ENCODE results near the gene ANKIB1. TPM values are rescaled to one million over a fixed set of nuclear protein-coding genes. Genes with fewer than 3 reads are reported as not detected.

Gene ANKIB1
- total and polyA plus RNA-seq, 11 donors = 9.0 to 67.9 (median 43.4) TPM

DNA sequence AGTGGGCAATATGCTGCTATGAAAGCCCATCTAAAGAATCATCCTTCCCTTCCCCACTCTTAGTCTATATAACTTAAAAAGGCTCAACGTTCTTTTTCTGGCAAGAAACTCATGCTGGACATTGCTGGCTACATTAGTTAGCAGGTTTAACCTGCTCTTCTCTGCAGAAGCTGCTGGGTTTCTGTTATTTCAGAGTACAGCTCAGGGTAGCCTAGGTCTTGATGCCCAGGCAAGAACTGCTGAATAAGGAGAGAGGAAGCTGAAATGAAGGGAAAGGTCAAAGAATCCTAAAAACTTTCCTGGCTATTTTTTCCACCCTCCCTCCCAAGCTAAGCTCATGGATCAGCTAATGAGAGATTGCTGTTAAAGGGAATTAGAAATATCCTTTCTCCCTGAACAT is 79.4 kb downstream of the ANKIB1 start:
- Histone ChIP-seq H3K4me3 (no peak overlapping the region), H3K36me3 (peaks cover 0 to 35% (median 13%) of the 10 kb centered on the region in 9 donors), H3K9me3 (no peaks in the 10 kb centered on the region), H3K27me3 (no peaks in the 10 kb centered on the region), H3K27ac (no peak overlapping the region), H3K4me1 (peaks cover 0 to 13% (median 2%) of the 10 kb centered on the region in 12 donors)
- intact Hi-C loops (cut with DNase I) = no loop called here
- 26 to 41% (median 34%) methylated on average over 1 of the region's 1 CpG for WGBS, 4 donors
- DNase-seq (no peak), ATAC-seq (no peak)
- no peak for TF ChIP-seq POLR2A (IDR thresholded peaks at IDR 0.05)
- TF ChIP-seq, protein P1, sequence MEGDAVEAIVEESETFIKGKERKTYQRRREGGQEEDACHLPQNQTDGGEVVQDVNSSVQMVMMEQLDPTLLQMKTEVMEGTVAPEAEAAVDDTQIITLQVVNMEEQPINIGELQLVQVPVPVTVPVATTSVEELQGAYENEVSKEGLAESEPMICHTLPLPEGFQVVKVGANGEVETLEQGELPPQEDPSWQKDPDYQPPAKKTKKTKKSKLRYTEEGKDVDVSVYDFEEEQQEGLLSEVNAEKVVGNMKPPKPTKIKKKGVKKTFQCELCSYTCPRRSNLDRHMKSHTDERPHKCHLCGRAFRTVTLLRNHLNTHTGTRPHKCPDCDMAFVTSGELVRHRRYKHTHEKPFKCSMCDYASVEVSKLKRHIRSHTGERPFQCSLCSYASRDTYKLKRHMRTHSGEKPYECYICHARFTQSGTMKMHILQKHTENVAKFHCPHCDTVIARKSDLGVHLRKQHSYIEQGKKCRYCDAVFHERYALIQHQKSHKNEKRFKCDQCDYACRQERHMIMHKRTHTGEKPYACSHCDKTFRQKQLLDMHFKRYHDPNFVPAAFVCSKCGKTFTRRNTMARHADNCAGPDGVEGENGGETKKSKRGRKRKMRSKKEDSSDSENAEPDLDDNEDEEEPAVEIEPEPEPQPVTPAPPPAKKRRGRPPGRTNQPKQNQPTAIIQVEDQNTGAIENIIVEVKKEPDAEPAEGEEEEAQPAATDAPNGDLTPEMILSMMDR (IDR thresholded peaks at IDR 0.05) = no peak

DNA sequence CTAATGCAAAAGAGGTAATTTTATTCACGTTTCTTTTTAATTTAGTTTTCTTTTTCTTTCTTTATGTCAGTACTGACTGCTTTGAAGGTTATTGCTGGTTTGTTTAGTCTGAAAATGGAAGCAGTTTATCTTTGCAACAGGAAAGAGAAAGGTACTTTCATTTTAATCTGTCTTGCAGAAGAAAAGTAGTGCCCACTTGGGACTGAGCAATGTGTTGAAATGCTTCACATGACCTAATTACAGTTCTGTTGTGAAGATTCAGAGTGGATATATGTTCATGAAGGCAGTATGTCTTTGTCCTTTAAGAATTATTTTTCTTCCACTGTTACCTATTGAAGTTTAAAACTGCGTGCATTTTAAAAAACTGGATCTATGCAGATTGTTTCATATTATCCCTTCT is 80.1 kb downstream of the ANKIB1 start:
- no peak for ATAC-seq
- Histone ChIP-seq H3K9me3 (no peaks in the 10 kb centered on the region), H3K27me3 (no peaks in the 10 kb centered on the region), H3K27ac (no peak overlapping the region), H3K4me1 (peaks cover 0 to 13% (median 2%) of the 10 kb centered on the region in 12 donors), H3K36me3 (peaks cover 0 to 28% (median 9%) of the 10 kb centered on the region in 9 donors), H3K4me3 (no peak overlapping the region)
- DNase-seq = no peak
- intact Hi-C loops (cut with DNase I) = no loop called here
- TF ChIP-seq POLR2A (IDR thresholded peaks at IDR 0.05) = no peak
- TF ChIP-seq, protein P1 (IDR thresholded peaks at IDR 0.05) = no peak
- WGBS, 4 donors = 71 to 83% (median 82%) methylated on average over 2 of the region's 2 CpGs

GRCh38 chr7:92330835-92331438 is 85.2 kb downstream of the ANKIB1 start:
- H3K36me3 ChIP-seq = peaks cover 0 to 38% (median 10%) of the 10 kb centered on the region in 9 donors
- 83 to 87% (median 84%) methylated on average over 4 of the region's 4 CpGs for WGBS, 4 donors
- no peak for TF ChIP-seq POLR2A (IDR thresholded peaks at IDR 0.05)

GRCh38 chr7:92331508-92331907 is 85.7 kb downstream of the ANKIB1 start:
- H3K9me3 ChIP-seq = peaks cover 0 to 13% (median 6%) of the 10 kb centered on the region in 12 donors
- WGBS, 4 donors = 95 to 96% (median 96%) methylated on average over 4 of the region's 4 CpGs
- no peak overlapping the region for H3K27ac ChIP-seq
- TF ChIP-seq, protein P1 (IDR thresholded peaks at IDR 0.05) = no peak
- H3K36me3 ChIP-seq = peaks cover 0 to 38% (median 10%) of the 10 kb centered on the region in 9 donors
- ATAC-seq = no peak
- no peak overlapping the region for H3K4me3 ChIP-seq
- H3K27me3 ChIP-seq = no peaks in the 10 kb centered on the region
- no peak for DNase-seq
- intact Hi-C loops (cut with DNase I) = no loop called here
- H3K4me1 ChIP-seq = no peaks in the 10 kb centered on the region

More at GRCh38 chr7:92330835-92331438, 85.2 kb downstream of the ANKIB1 start:
- Histone ChIP-seq H3K4me1 (peaks cover 0 to 1% (median 0%) of the 10 kb centered on the region in 12 donors), H3K4me3 (no peak overlapping the region), H3K27me3 (no peaks in the 10 kb centered on the region), H3K27ac (no peak overlapping the region), H3K9me3 (peaks cover 0 to 10% (median 6%) of the 10 kb centered on the region in 12 donors)
- intact Hi-C loops (cut with DNase I) = no loop called here
- ATAC-seq = no peak
- DNase-seq = no peak

DNA sequence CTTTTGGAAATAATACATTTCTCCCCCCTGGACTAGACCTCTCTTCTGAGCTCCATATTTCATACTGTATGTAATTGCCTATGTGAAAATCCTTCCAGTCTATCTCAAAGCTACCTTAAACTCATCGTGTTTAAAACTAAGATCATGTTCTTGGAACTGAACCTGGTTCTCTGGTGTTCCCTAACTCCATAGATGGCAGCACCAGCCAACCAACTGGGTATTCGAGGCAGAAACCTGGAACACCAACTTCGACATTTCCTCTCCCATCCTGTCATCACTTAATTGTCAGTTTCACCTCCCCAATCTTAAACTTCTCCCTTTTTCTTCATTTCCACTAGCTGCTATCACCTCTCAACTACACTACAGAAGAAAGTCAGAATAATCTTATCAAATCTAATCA is 87.0 kb downstream of the ANKIB1 start:
- Histone ChIP-seq H3K36me3 (peaks cover 0 to 35% (median 10%) of the 10 kb centered on the region in 9 donors), H3K9me3 (peaks cover 0 to 13% (median 6%) of the 10 kb centered on the region in 12 donors), H3K27me3 (no peaks in the 10 kb centered on the region), H3K4me3 (no peak overlapping the region), H3K27ac (no peak overlapping the region), H3K4me1 (no peaks in the 10 kb centered on the region)
- intact Hi-C loops (cut with DNase I) = no loop called here
- WGBS, 4 donors = 72 to 83% (median 78%) methylated on average over 3 of the region's 3 CpGs
- DNase-seq (no peak), ATAC-seq (no peak)
- TF ChIP-seq, protein P1 (IDR thresholded peaks at IDR 0.05) = no peak
- no peak for TF ChIP-seq POLR2A (IDR thresholded peaks at IDR 0.05)

Data from heart left ventricle (tissue), 16 donors.